Left ventricle myocardium inferior (tissue), 1 donor: ENCODE measurements around the gene APBA3. TPM values are rescaled to one million over a fixed set of nuclear protein-coding genes. Genes with fewer than 3 reads are reported as not detected.

Experiments
- DNase-seq: peaks from one replicate; pipeline ENCODE4 v3.0.0-alpha.2; 2020
- H3K27ac ChIP-seq: fragments of 200-600 bp; replicated peaks from 2 replicates; pipeline ENCODE4 v1.8.0; 2021
- H3K27me3 ChIP-seq: fragments of 200-600 bp; 2 replicates; pipeline ENCODE4 v1.8.0; 2021; ENCODE audit warnings: low read depth
- H3K36me3 ChIP-seq: fragments of 200-600 bp; 2 replicates; pipeline ENCODE4 v1.8.0; 2021
- H3K4me1 ChIP-seq: fragments of 200-600 bp; 2 replicates; pipeline ENCODE4 v1.8.0; 2021
- H3K4me3 ChIP-seq: fragments of 200-600 bp; 2 replicates; pipeline ENCODE4 v1.8.0; 2021; ENCODE audit warnings: mild to moderate bottlenecking, moderate library complexity
- H3K9me3 ChIP-seq: fragments of 200-600 bp; replicated peaks from 2 replicates; pipeline ENCODE4 v1.8.0; 2021
- CTCF ChIP-seq: fragments of 200-600 bp; IDR thresholded peaks from 2 replicates; pipeline ENCODE4 v1.8.0; 2021; ENCODE audit warnings: antibody characterized with exemption, mild to moderate bottlenecking, borderline replicate concordance
- intact Hi-C: fragments of 100-400 bp; cut with micrococcal nuclease; formaldehyde crosslinking; loops from one replicate; pipeline ENCODE4 v1.11.0; 2022
- total RNA-seq: library from RNA; stranded (reverse); fragmentation: NEBNext Ultra II Directional; extraction: Animal tissue kit (Norgen Biotek cat#: 25700); gene quantifications from one replicate; pipeline ENCODE4 v1.2.1, GENCODE V29; 2021
- donor health status: DM: no; HTN: yes; CAD: no; lungs with severe emphysema.

APBA3 gene
- total RNA-seq, 1 donor from 2014 or later, result 14.2 TPM

- no peak for DNase-seq
- Histone ChIP-seq H3K4me3 (no peak overlapping the region), H3K27ac (no peak overlapping the region), H3K9me3 (no peaks in the 10 kb centered on the region), H3K36me3 (no peaks in the 10 kb centered on the region), H3K4me1 (no peaks in the 10 kb centered on the region), H3K27me3 (peaks cover 39% of the 10 kb centered on the region)
- intact Hi-C loops, result no loop called here
- no peak for TF ChIP-seq CTCF
These were observed 23.8 kb downstream of the APBA3 start for GRCh38 chr19:3737487-3738205.

- Histone ChIP-seq H3K27me3 (peaks cover 39% of the 10 kb centered on the region), H3K36me3 (no peaks in the 10 kb centered on the region), H3K4me3 (no peak overlapping the region), H3K9me3 (no peaks in the 10 kb centered on the region), H3K4me1 (no peaks in the 10 kb centered on the region), H3K27ac (no peak overlapping the region)
- no peak for DNase-seq
- TF ChIP-seq CTCF, result no peak
- intact Hi-C loops, result no loop called here
These were observed 25.3 kb downstream of the APBA3 start for GRCh38 chr19:3736106-3736724.

GRCh38 chr19:3734310-3734600, 27.2 kb downstream of the APBA3 start:
- Histone ChIP-seq H3K4me1 (no peaks in the 10 kb centered on the region), H3K9me3 (peaks cover 1% of the 10 kb centered on the region), H3K27ac (no peak overlapping the region), H3K36me3 (no peaks in the 10 kb centered on the region), H3K27me3 (peaks cover 39% of the 10 kb centered on the region), H3K4me3 (no peak overlapping the region)
- intact Hi-C loops, result no loop called here
- TF ChIP-seq CTCF, result no peak
- DNase-seq, result no peak

GRCh38 chr19:3733549-3734309, 27.8 kb downstream of the APBA3 start:
- H3K4me3 ChIP-seq, result no peak overlapping the region
- TF ChIP-seq CTCF, result no peak
- H3K9me3 ChIP-seq, result peaks cover 6% of the 10 kb centered on the region
- H3K36me3 ChIP-seq, result no peaks in the 10 kb centered on the region
- peaks cover 36% of the 10 kb centered on the region for H3K27me3 ChIP-seq
- DNase-seq, result no peak
- H3K4me1 ChIP-seq, result no peaks in the 10 kb centered on the region
- intact Hi-C loops, result no loop called here
- no peak overlapping the region for H3K27ac ChIP-seq

GRCh38 chr19:3732108-3732507, 29.4 kb downstream of the APBA3 start:
- Histone ChIP-seq H3K9me3 (peaks cover 6% of the 10 kb centered on the region), H3K4me1 (no peaks in the 10 kb centered on the region), H3K27ac (no peak overlapping the region), H3K4me3 (no peak overlapping the region), H3K36me3 (no peaks in the 10 kb centered on the region), H3K27me3 (peaks cover 29% of the 10 kb centered on the region)
- no peak for TF ChIP-seq CTCF
- no peak for DNase-seq
- intact Hi-C loops, result no loop called here
